GM23338 (cell line): Measurements from ENCODE around the gene LY86. TPM values are rescaled to one million over a fixed set of nuclear protein-coding genes. Genes with fewer than 3 reads are reported as not detected.

Experiments used
- ATAC-seq: fragments of 200-7000 bp; cut with Tn5 transposase; 3 replicates; pipeline ENCODE4 v1.9.1; 2020
- DNase-seq: peaks from one replicate; pipeline ENCODE4 v3.0.0-alpha.2; 2015; ENCODE audit warnings: low spot score
- H2AFZ ChIP-seq: fragments of 200-600 bp; sonication (generic); 2 replicates; pipeline ENCODE4 v1.8.0; 2016; ENCODE audit warnings: antibody characterized with exemption, mild to moderate bottlenecking, moderate library complexity
- H3F3A ChIP-seq: fragments of 200-600 bp; sonication (generic); replicated peaks from 2 replicates; pipeline ENCODE4 v1.8.0; 2017; ENCODE audit warnings: antibody characterized with exemption, mixed run types, low read depth
- H3K27ac ChIP-seq: fragments of 200-600 bp; sonication (generic); 2 replicates; pipeline ENCODE4 v1.6.1; 2016; ENCODE audit warnings: low read depth
- H3K27me3 ChIP-seq: fragments of 200-600 bp; sonication (generic); 2 replicates; pipeline ENCODE4 v1.8.0; 2016; ENCODE audit warnings: mild to moderate bottlenecking, mixed run types, moderate library complexity; ENCODE audit not compliant: insufficient read depth
- H3K36me3 ChIP-seq: fragments of 200-600 bp; sonication (generic); 2 replicates; pipeline ENCODE4 v1.8.0; 2016; ENCODE audit warnings: mild to moderate bottlenecking; ENCODE audit not compliant: insufficient read depth
- H3K4me1 ChIP-seq: fragments of 200-600 bp; sonication (generic); 2 replicates; pipeline ENCODE4 v1.8.0; 2016; ENCODE audit warnings: mild to moderate bottlenecking, moderate library complexity; ENCODE audit not compliant: insufficient read depth
- H3K4me2 ChIP-seq: fragments of 200-600 bp; sonication (generic); 2 replicates; pipeline ENCODE4 v1.7.1; 2017; ENCODE audit warnings: mixed run types
- H3K4me3 ChIP-seq: fragments of 200-600 bp; sonication (generic); 2 replicates; pipeline ENCODE4 v1.6.1; 2016; ENCODE audit warnings: mixed run types
- H3K79me2 ChIP-seq: fragments of 200-600 bp; sonication (generic); replicated peaks from 2 replicates; pipeline ENCODE4 v1.8.0; 2017; ENCODE audit warnings: mild to moderate bottlenecking; ENCODE audit not compliant: insufficient read depth
- H3K9me2 ChIP-seq: fragments of 200-600 bp; sonication (generic); 2 replicates; pipeline ENCODE4 v1.8.0; 2017; ENCODE audit not compliant: insufficient read depth
- H4K20me1 ChIP-seq: fragments of 200-600 bp; sonication (generic); replicated peaks from 2 replicates; pipeline ENCODE4 v1.8.0; 2017; ENCODE audit warnings: mild to moderate bottlenecking; ENCODE audit not compliant: insufficient read depth
- H3K27ac Mint-ChIP-seq: 2 replicates; pipeline ENCODE4 v1.8.0; 2020; ENCODE audit warnings: inconsistent platforms, mild to moderate bottlenecking, moderate library complexity, mixed read lengths
- H3K27me3 Mint-ChIP-seq: 3 replicates; pipeline ENCODE4 v1.8.0; 2022; ENCODE audit warnings: low read depth, mild to moderate bottlenecking, moderate library complexity, mixed read lengths, inconsistent platforms; ENCODE audit not compliant: insufficient read depth, poor library complexity
- H3K36me3 Mint-ChIP-seq: 3 replicates; pipeline ENCODE4 v1.8.0; 2021; ENCODE audit warnings: low read depth, mild to moderate bottlenecking, inconsistent platforms, moderate library complexity, mixed read lengths
- H3K4me1 Mint-ChIP-seq: 3 replicates; pipeline ENCODE4 v1.8.0; 2020; ENCODE audit warnings: mild to moderate bottlenecking, inconsistent platforms, mixed read lengths
- H3K4me3 Mint-ChIP-seq: 3 replicates; pipeline ENCODE4 v1.8.0; 2021; ENCODE audit warnings: moderate library complexity, mild to moderate bottlenecking, inconsistent platforms, mixed read lengths
- H3K9me3 Mint-ChIP-seq: 3 replicates; pipeline ENCODE4 v1.8.0; 2020; ENCODE audit warnings: moderate library complexity, mild to moderate bottlenecking, inconsistent platforms, mixed read lengths
- REST ChIP-seq: IDR thresholded peaks from one replicate; pipeline ENCODE4 v1.6.1; 2018; ENCODE audit warnings: antibody characterized with exemption; ENCODE audit not compliant: unreplicated experiment
- ZNF462 ChIP-seq: fragments of 250-450 bp; sonication (Bioruptor Pico); IDR thresholded peaks from 2 replicates; pipeline ENCODE4 v1.5.0; 2020; ENCODE audit warnings: mild to moderate bottlenecking, moderate library complexity
- polyA plus RNA-seq: library from polyadenylated mRNA; unstranded; fragments of >200 nt; fragmentation: Nextera tagmentation; extraction: Ambion mirVana; gene quantifications from 2 replicates; pipeline ENCODE4 v1.2.1, GENCODE V29; 2016
- total RNA-seq: library from RNA; depleted of rRNA; stranded (reverse); fragments of >200 nt; shearing (Covaris generic); gene quantifications from 2 replicates; pipeline ENCODE4 v1.2.3, GENCODE V29; 2014

LY86 gene
- total and polyA plus RNA-seq, 2 experiments from 2014 or later, result 0.29 TPM; not detected in 1

DNA sequence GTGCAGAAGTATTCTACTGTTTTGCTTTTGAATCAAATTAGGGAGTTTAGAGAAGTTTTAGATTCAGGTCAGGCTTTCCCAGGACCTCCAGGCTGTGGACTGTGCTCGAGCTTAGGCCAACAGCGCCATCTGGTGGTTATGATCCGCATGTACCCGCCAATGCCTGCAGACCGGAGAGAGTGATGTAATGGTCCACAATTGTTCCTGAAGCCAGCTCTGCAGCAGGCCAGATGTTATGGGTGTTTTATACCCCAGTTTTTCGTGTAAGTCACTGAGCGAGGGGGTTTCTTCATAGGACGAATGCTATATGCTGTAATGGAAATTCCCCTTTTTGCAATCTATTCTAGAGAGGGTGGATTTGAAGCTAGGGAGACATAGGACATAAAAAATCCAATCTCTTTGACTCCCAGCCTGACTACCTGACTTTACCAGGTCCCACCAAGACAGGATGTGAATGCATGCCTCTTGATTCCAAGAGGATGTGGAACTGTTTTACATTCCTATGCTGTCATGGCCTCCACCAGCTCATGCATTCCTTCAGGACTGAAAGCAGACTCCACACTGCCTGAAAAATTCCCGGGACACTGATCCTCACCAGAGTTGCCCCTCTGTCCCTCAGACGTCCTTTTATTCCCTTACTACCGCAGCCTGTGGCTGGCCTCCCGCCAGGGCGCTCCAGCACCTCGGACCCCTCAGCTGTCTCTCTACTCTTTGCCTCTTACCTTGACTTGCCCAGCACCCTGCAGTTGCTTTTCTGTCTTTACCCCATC lies 41.2 kb upstream of the LY86 start (continued):
- TF ChIP-seq ZNF462 (CRISPR knock-in tag) (no peak), REST (no peak)

GRCh38 chr6:6556161-6556737 lies 32.3 kb upstream of the LY86 start:
- no peaks in the 10 kb centered on the region for H3K79me2 ChIP-seq
- Mint-ChIP-seq H3K4me1 (peaks cover 3% of the 10 kb centered on the region; the same call in 2 of the 3 replicates), H3K36me3 (no peaks in the 10 kb centered on the region), H3K4me3 (no peak overlapping the region), H3K9me3 (no peaks in the 10 kb centered on the region), H3K27me3 (no peaks in the 10 kb centered on the region), H3K27ac (no peak overlapping the region)
- no peak overlapping the region for H3K27ac ChIP-seq
- H3K4me1 ChIP-seq, result no peaks in the 10 kb centered on the region
- H4K20me1 ChIP-seq, result no peaks in the 10 kb centered on the region
- no peaks in the 10 kb centered on the region for H3K36me3 ChIP-seq
- no peak overlapping the region for H3K4me3 ChIP-seq
- H3K4me2 ChIP-seq, result no peak overlapping the region
- H2AFZ ChIP-seq, result no peak overlapping the region
- DNase-seq (no peak), ATAC-seq (no peak)
- no peaks in the 10 kb centered on the region for H3K27me3 ChIP-seq
- no peaks in the 10 kb centered on the region for H3F3A ChIP-seq
- no peaks in the 10 kb centered on the region for H3K9me2 ChIP-seq
- TF ChIP-seq ZNF462 (CRISPR knock-in tag), result no peak
